Measurements from ENCODE around the gene PIMREG.

The PIMREG gene

DNA sequence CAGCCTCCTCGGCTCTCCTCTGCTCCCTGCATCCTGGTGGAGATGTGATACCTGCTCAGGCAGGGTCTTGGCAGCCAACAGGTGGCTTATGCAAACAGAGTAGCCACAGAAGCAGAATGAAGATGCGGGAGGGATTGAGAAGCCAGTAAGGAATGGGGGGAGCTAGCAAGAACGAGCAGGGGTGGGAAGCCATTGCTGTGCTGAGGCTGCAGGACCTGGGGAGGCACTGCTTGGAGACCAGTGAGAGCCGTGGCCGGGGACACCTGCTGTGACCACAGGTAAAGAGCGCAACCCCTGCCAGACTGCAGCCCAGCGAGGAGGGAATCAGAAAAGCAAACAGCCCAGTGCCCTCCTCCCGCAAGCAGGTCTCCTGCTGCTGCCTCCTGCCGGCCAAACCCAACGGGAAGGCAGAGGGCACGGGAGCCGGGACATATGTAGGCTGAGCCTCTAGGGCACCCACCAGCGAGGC is 24.0 kb upstream of the PIMREG start:
- no peak overlapping the region for H3K27ac ChIP-seq

DNA sequence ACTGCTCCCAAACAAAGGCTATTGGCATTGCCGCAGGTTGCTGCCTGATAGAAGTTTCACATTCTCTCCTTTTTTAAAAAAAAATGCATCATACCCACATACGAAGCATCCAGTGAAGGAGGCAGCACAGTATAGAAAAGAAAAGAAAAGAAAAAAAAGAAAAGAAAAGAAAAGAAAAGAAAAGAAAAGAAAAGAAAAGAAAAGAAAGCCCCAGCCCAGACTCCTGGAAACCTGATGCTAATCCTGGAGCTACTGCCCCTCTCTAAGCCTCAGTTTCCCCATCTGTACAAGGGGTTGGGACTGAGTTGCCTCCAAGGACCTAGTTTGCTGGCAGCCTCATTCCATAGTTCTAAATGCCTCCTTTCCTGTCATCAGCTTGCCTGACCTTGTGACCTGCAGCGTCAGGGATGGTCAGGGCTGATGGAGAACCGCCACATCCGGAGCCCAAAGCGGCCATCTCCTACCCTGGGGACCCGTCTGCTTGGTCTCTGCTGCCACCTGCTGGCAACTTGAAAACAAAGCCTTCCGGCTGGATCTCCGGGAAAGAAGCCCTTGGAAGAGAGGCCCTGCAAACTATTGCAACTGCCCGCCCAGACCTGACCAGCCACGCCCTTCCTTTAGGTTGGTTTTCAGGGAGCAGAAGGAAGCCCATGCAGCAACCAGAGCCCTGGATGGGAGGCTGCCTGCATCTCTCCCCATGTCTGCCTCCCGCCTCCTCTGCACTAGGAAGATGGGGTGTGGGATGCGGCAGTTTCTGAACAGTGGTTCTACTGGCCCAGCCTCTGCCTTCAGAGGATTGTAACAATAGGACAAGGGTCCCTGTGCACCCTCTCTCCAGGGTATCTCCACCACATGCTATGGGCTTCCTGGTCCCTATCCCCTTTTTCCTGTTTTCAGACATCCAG is 22.3 kb upstream of the PIMREG start:
- TF ChIP-seq ZFX (IDR thresholded peaks at IDR 0.05; ENCODE audit: borderline replicate concordance): no peak
- TF ChIP-seq, protein P1, sequence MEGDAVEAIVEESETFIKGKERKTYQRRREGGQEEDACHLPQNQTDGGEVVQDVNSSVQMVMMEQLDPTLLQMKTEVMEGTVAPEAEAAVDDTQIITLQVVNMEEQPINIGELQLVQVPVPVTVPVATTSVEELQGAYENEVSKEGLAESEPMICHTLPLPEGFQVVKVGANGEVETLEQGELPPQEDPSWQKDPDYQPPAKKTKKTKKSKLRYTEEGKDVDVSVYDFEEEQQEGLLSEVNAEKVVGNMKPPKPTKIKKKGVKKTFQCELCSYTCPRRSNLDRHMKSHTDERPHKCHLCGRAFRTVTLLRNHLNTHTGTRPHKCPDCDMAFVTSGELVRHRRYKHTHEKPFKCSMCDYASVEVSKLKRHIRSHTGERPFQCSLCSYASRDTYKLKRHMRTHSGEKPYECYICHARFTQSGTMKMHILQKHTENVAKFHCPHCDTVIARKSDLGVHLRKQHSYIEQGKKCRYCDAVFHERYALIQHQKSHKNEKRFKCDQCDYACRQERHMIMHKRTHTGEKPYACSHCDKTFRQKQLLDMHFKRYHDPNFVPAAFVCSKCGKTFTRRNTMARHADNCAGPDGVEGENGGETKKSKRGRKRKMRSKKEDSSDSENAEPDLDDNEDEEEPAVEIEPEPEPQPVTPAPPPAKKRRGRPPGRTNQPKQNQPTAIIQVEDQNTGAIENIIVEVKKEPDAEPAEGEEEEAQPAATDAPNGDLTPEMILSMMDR (IDR thresholded peaks at IDR 0.05): peak; percentile 85
- no peak overlapping the region for H3K27ac ChIP-seq

More for the DNA sequence above, 24.0 kb upstream of the PIMREG start:
- no peak for TF ChIP-seq ZFX (IDR thresholded peaks at IDR 0.05; ENCODE audit: borderline replicate concordance)
- TF ChIP-seq, protein P1 (IDR thresholded peaks at IDR 0.05): peak; percentile 60

DNA sequence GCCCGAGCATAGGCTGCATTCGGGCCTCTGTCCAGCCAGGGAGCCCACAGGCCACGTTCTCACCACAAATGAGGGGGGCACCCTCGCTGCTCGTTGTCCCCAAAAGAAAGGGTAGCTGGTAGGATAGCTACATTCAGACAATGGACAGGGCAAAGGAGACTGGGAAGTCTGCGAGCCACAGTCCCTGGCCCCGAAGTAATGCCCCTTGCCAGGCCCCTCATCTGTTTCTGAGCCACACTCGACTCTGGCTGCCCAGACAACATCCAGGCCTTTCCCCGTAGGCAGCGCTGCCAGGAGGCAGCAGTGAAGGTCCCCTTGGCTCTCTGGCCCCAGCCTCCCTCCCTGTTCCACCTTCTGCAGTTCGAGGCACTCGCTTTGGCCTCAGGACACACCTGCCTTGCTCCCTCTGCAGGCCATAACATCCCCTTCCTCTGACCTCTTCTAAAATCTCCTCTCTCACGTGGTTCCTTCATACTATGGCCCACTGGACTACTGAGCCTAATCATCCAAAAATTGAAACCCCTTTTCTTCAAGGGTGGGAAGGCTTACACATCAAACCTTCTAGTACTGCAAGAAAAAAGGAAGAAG is 21.5 kb upstream of the PIMREG start:
- TF ChIP-seq ZFX (IDR thresholded peaks at IDR 0.05; ENCODE audit: borderline replicate concordance): no peak
- TF ChIP-seq, protein P1 (IDR thresholded peaks at IDR 0.05): no peak
- H3K27ac ChIP-seq: no peak overlapping the region

DNA sequence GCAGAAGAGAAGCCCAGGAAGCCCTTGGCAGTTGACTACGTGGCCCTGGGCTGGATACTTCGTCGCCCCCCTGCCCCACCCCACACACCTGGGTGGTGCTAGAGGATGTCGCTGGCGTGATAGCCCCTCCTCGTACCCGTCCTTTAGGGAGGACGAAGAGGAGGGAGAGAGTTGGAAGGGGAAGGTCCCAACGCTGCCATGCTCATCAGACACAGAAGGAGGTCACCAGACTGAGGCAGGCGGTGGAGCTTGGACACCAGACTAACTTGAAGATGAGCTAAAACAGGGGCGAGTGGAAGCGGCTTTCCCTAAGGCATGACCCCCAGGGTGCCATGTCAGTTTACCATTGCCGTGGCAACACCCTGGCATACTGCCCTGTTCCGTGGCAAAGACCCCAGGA is 20.3 kb upstream of the PIMREG start:
- H3K27ac ChIP-seq: no peak overlapping the region

DNA sequence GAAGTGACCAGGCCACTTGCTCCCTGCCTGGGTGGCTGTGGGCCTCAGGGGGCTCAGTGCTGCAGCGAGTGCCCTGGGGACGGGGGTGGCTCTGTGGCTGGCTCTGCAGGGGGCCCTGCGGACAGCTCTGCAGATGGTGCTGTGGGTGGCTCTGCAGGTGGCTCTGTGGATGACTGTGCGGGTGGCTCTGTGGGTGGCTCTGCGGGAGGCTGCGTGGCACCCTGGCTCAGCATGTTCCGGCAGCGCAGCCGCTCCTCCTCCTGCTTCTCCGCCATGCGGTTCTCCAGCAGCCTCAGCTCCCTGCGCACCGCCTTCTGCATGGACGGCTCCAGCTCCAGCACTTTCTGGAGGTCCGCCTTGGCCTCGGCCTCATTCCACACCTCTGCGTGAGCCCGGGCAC is 18.8 kb upstream of the PIMREG start:
- no peak for TF ChIP-seq ZFX (IDR thresholded peaks at IDR 0.05; ENCODE audit: borderline replicate concordance)
- TF ChIP-seq, protein P1 (IDR thresholded peaks at IDR 0.05): no peak
- no peak overlapping the region for H3K27ac ChIP-seq

More for the DNA sequence above, 20.3 kb upstream of the PIMREG start:
- TF ChIP-seq, protein P1 (IDR thresholded peaks at IDR 0.05): no peak
- TF ChIP-seq ZFX (IDR thresholded peaks at IDR 0.05; ENCODE audit: borderline replicate concordance): no peak

DNA sequence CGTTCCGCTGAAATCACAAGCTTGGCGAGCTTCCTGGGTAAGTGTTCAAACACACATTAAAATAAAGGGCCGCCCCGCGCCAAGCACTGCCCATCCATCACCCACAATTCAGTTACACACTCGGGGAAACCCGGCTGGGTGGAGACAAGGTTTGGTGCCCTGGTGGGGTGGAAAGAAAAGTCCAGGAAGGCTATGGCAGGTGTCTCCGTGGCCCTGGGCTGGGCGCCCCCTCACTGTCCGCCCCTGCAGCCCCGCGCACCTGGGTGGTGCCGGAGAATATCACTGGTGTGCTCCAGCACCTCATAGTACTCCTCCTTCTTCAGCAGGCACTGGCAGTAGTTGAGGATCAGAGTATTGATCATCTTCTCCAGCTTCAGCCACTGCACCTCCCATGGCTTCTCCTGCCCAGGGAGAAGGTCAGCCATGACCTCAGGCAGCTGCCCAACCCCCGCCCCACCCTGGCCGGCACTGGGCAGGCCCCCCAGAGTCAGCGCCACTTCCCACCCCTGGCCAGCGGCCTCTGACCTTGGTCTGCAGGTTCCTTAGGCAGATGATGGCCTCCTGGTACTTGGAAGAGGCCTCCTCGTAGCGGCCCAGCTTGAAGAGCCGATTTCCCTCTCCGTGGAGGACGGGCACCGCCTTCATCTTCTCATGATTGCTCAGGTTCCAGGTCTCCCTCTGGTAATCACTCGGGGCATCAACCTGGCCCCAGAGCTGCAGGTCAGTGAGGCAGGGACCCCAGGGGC is 17.7 kb upstream of the PIMREG start:
- no peak for TF ChIP-seq ZFX (IDR thresholded peaks at IDR 0.05; ENCODE audit: borderline replicate concordance)
- TF ChIP-seq, protein P1 (IDR thresholded peaks at IDR 0.05): peak; percentile 0; the same call in 1 of the 2 replicates
- H3K27ac ChIP-seq: no peak overlapping the region

Data from 22Rv1 (cell line).